GM18517 (cell line): ENCODE measurements around the gene HNF1B.
"Not testable (repeated sequence)": the region's sequence is repeated elsewhere in the genome, so short reads cannot be mapped to it uniquely, and the experiment has no call there.

Experiments used
- ATAC-seq: cut with Tn5 transposase; IDR thresholded peaks from one replicate; pipeline ENCODE4 v1.9.1; 2021; ENCODE audit warnings: mild to moderate bottlenecking, moderate library complexity; ENCODE audit not compliant: unreplicated experiment

The HNF1B gene

GRCh38 chr17:37708008-37708615 lies 36.7 kb downstream of the HNF1B start:
- ATAC-seq, result no peak

- no peak for ATAC-seq
Measured at GRCh38 chr17:37706446-37706845, 38.4 kb downstream of the HNF1B start.

GRCh38 chr17:37702598-37702997 lies 42.3 kb downstream of the HNF1B start:
- ATAC-seq, result no peak

GRCh38 chr17:37701496-37701898 lies 43.4 kb downstream of the HNF1B start:
- ATAC-seq, result no peak

GRCh38 chr17:37700881-37701280 lies 44.0 kb downstream of the HNF1B start:
- no peak for ATAC-seq

- ATAC-seq, result no peak
Measured at GRCh38 chr17:37699285-37699973, 45.4 kb downstream of the HNF1B start.

- no peak for ATAC-seq
Measured at GRCh38 chr17:37698911-37699255, 46.0 kb downstream of the HNF1B start.

GRCh38 chr17:37698132-37698910 lies 46.5 kb downstream of the HNF1B start:
- no peak for ATAC-seq

GRCh38 chr17:37697381-37697780 lies 47.5 kb downstream of the HNF1B start:
- ATAC-seq, result no peak

- ATAC-seq, result no peak
Measured at GRCh38 chr17:37696366-37696765, 48.5 kb downstream of the HNF1B start.

GRCh38 chr17:37695726-37696125 lies 49.1 kb downstream of the HNF1B start:
- ATAC-seq, result no peak

GRCh38 chr17:37694734-37695133 lies 50.1 kb downstream of the HNF1B start:
- ATAC-seq, result no peak

- ATAC-seq, result no peak
Measured at GRCh38 chr17:37693328-37693727, 51.5 kb downstream of the HNF1B start.

GRCh38 chr17:37691807-37692206 lies 53.1 kb downstream of the HNF1B start:
- ATAC-seq, result no peak

- no peak for ATAC-seq
Measured at GRCh38 chr17:37689317-37689716, 55.5 kb downstream of the HNF1B start.

- no peak for ATAC-seq
Measured at GRCh38 chr17:37683454-37683984, 61.3 kb downstream of the HNF1B start.

- no peak for ATAC-seq
Measured at GRCh38 chr17:37682007-37682406, 62.9 kb downstream of the HNF1B start.

GRCh38 chr17:37679995-37680394 lies 64.9 kb downstream of the HNF1B start:
- ATAC-seq, result not testable (repeated sequence)

- no peak for ATAC-seq
Measured at GRCh38 chr17:37678036-37678435, 66.8 kb downstream of the HNF1B start.

GRCh38 chr17:37677021-37677420 lies 67.8 kb downstream of the HNF1B start:
- ATAC-seq, result no peak

- no peak for ATAC-seq
Measured at GRCh38 chr17:37676115-37676925, 68.5 kb downstream of the HNF1B start.
